ENCODE data around the gene THYN1. TPM values are rescaled to one million over a fixed set of nuclear protein-coding genes. Genes with fewer than 3 reads are reported as not detected.
A peak's percentile ranks its signal among the peaks of the same experiment; 100 is the strongest.

Gene THYN1
- polyA plus RNA-seq, 3 donors: 36.4 to 65.7 (median 57.6) TPM

- Histone ChIP-seq H3K9ac (ENCODE audit: insufficient read depth, low read length, poor library complexity, severe bottlenecking) (no peak overlapping the region), H3K4me2 (replicated peaks; ENCODE audit: extremely low read depth, low read length, poor library complexity, severe bottlenecking) (no peak overlapping the region), H2AFZ (ENCODE audit: insufficient read depth, low read depth, low read length, poor library complexity, severe bottlenecking) (no peak overlapping the region), H3K27me3 (ENCODE audit: control insufficient read depth in 2 of 2, insufficient read depth in 2 of 2, low read length in 2 of 2) (no peaks in the 10 kb centered on the region), H3K9me3 (replicated peaks in 1 of 2; ENCODE audit: control insufficient read depth in 1 of 2, insufficient read depth in 1 of 2, low read length in 2 of 2) (no peaks in the 10 kb centered on the region), H3K27ac (ENCODE audit: low read depth in 1 of 2, low read length in 2 of 2) (no peak overlapping the region), H3K4me3 (replicated peaks in 1 of 3; ENCODE audit: low read depth in 2 of 3, low read length in 3 of 3) (no peak overlapping the region), H3K36me3 (replicated peaks in 1 of 2; ENCODE audit: control insufficient read depth in 1 of 2, insufficient read depth in 2 of 2, low read length in 2 of 2) (peaks cover 52 to 65% of the 10 kb centered on the region in 2 donors), H3K4me1 (ENCODE audit: control insufficient read depth in 1 of 2, insufficient read depth in 2 of 2, low read length in 2 of 2) (peaks cover 20 to 23% of the 10 kb centered on the region in 2 donors), H3K79me2 (ENCODE audit: insufficient read depth, low read length) (peaks cover 12% of the 10 kb centered on the region), H4K20me1 (ENCODE audit: insufficient read depth, low read length) (no peaks in the 10 kb centered on the region)
- intact Hi-C loops (cut with micrococcal nuclease): no loop called here
- Mint-ChIP-seq H3K9me3 (no peaks in the 10 kb centered on the region), H3K27me3 (ENCODE audit: low read depth in 3 of 3) (peaks cover 0 to 3% (median 0%) of the 10 kb centered on the region in 3 donors), H3K4me3 (no peak overlapping the region), H3K4me1 (peaks cover 16% of the 10 kb centered on the region), H3K27ac (peak overlapping the region in 1 of 7 donors; percentile 21), H3K36me3 (peaks cover 57 to 58% of the 10 kb centered on the region in 2 donors)
- TF ChIP-seq CTCF (IDR thresholded peaks at IDR 0.05): no peak
- DNase-seq: no peak
- WGBS (ENCODE audit: insufficient coverage): 94% methylated on average over 5 of the region's 7 CpGs
Measured at GRCh38 chr11:134248910-134249480, 4.2 kb downstream of the THYN1 start.

GRCh38 chr11:134246678-134247077 is 6.5 kb downstream of the THYN1 start:
- Histone ChIP-seq H3K4me2 (replicated peaks; ENCODE audit: extremely low read depth, low read length, poor library complexity, severe bottlenecking) (no peak overlapping the region), H3K36me3 (replicated peaks in 1 of 2; ENCODE audit: control insufficient read depth in 1 of 2, insufficient read depth in 2 of 2, low read length in 2 of 2) (peaks cover 75 to 88% of the 10 kb centered on the region in 2 donors), H3K79me2 (ENCODE audit: insufficient read depth, low read length) (no peaks in the 10 kb centered on the region), H3K4me1 (ENCODE audit: control insufficient read depth in 1 of 2, insufficient read depth in 2 of 2, low read length in 2 of 2) (peaks cover 8 to 9% of the 10 kb centered on the region in 2 donors), H3K4me3 (replicated peaks in 1 of 3; ENCODE audit: low read depth in 2 of 3, low read length in 3 of 3) (no peak overlapping the region), H4K20me1 (ENCODE audit: insufficient read depth, low read length) (no peaks in the 10 kb centered on the region), H3K27ac (ENCODE audit: low read depth in 1 of 2, low read length in 2 of 2) (no peak overlapping the region), H3K9ac (ENCODE audit: insufficient read depth, low read length, poor library complexity, severe bottlenecking) (no peak overlapping the region), H2AFZ (ENCODE audit: insufficient read depth, low read depth, low read length, poor library complexity, severe bottlenecking) (no peak overlapping the region), H3K9me3 (replicated peaks in 1 of 2; ENCODE audit: control insufficient read depth in 1 of 2, insufficient read depth in 1 of 2, low read length in 2 of 2) (no peaks in the 10 kb centered on the region), H3K27me3 (ENCODE audit: control insufficient read depth in 2 of 2, insufficient read depth in 2 of 2, low read length in 2 of 2) (no peaks in the 10 kb centered on the region)
- peaks cover 80 to 81% of the 10 kb centered on the region in 2 donors for H3K36me3 Mint-ChIP-seq
- H3K9me3 Mint-ChIP-seq: no peaks in the 10 kb centered on the region
- no peak for DNase-seq
- no peaks in the 10 kb centered on the region for H3K27me3 Mint-ChIP-seq (ENCODE audit: low read depth in 3 of 3)
- WGBS (ENCODE audit: insufficient coverage): 83% methylated on average over 1 of the region's 4 CpGs
- H3K4me3 Mint-ChIP-seq: no peak overlapping the region
- peak overlapping the region in 1 of 7 donors; percentile 60 for H3K27ac Mint-ChIP-seq
- intact Hi-C loops (cut with micrococcal nuclease): no loop called here
- peaks cover 4% of the 10 kb centered on the region for H3K4me1 Mint-ChIP-seq
- TF ChIP-seq CTCF (IDR thresholded peaks at IDR 0.05): no peak
